Lower leg skin (tissue), 4 donors: ENCODE measurements around the gene OBI1. TPM values are rescaled to one million over a fixed set of nuclear protein-coding genes. Genes with fewer than 3 reads are reported as not detected.

ENCODE experiments used
- DNase-seq, 2 donors: peaks; one replicate each; pipeline ENCODE4 v3.0.0-alpha.2; 2019; ENCODE audit warnings: low spot score in 2 of 2
- H3K4me3 ChIP-seq: fragments of 200-600 bp; sonication (generic); 2 replicates; pipeline ENCODE4 v1.5.1; 2017; ENCODE audit warnings: mild to moderate bottlenecking, low read depth; ENCODE audit not compliant: poor library complexity, severe bottlenecking
- CTCF ChIP-seq, 3 donors: fragments of 450-650 bp; IDR thresholded peaks; one replicate each; pipeline ENCODE4 v1.5.1; 2016; ENCODE audit warnings: antibody characterized with exemption in 3 of 3, mild to moderate bottlenecking in 3 of 3, moderate library complexity in 2 of 3
- POLR2A ChIP-seq, 2 donors: fragments of 450-650 bp; IDR thresholded peaks; one replicate each; pipeline ENCODE4 v1.6.1; 2016 to 2017; ENCODE audit warnings: antibody characterized with exemption in 2 of 2, mild to moderate bottlenecking in 1 of 2, moderate library complexity in 1 of 2
- WGBS, 2 donors: methylation state at CpG; one replicate each; pipeline ENCODE4 v1.1.5; 2018; 5-methylcytosine and 5-hydroxymethylcytosine counted together
- intact Hi-C: fragments of 100-400 bp; cut with DNase I; formaldehyde crosslinking; loops from one replicate; pipeline ENCODE4 v1.15.0; 2023; ENCODE audit warnings: low total_unique reads
- total RNA-seq, 4 donors: library from RNA; depleted of rRNA; stranded (reverse); fragments of >200 nt; gene quantifications; one replicate each; pipeline ENCODE4 v1.1.0, GENCODE V29; 2016

The OBI1 gene
- total RNA-seq, 4 donors from 2014 or later, result 6.1 to 10.7 (median 8.7) TPM

- WGBS, 2 donors, result 96 to 100% methylated on average over 1 of the region's 1 CpG
- intact Hi-C loops, result no loop called here
- H3K4me3 ChIP-seq, result no peak overlapping the region
- DNase-seq, result no peak
- no peak for TF ChIP-seq CTCF (IDR thresholded peaks at IDR 0.05)
- no peak for TF ChIP-seq POLR2A (IDR thresholded peaks at IDR 0.05)
These were observed 40.5 kb downstream of the OBI1 start for GRCh38 chr13:78618411-78618810.

DNA sequence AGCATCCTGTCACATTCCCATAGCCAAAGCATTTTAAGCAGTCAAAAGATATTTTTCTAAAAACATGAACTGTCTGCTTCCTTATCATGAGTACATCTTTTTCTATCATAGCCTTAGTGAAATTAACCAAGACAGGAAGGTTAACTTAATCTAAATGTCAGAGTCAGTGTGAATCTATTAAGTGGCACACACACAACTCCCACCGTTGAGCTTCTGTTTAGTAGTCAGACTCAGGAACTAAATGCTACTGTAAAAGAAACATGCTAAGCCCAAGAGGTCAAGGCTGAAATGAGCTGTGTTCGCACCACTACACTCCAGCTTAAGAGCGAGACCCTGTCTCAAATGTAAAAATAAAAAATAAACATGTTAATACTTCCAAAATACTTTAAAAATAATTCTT is 47.9 kb downstream of the OBI1 start:
- TF ChIP-seq CTCF (IDR thresholded peaks at IDR 0.05) (no peak), POLR2A (IDR thresholded peaks at IDR 0.05) (no peak)
- intact Hi-C loops, result no loop called here
- DNase-seq, result no peak
- no peak overlapping the region for H3K4me3 ChIP-seq
- 62 to 65% methylated on average over 3 of the region's 3 CpGs for WGBS, 2 donors

GRCh38 chr13:78610381-78610883 is 48.5 kb downstream of the OBI1 start:
- no peak for TF ChIP-seq POLR2A (IDR thresholded peaks at IDR 0.05)
- TF ChIP-seq CTCF (IDR thresholded peaks at IDR 0.05), result no peak

GRCh38 chr13:78609464-78610205 is 49.3 kb downstream of the OBI1 start:
- 17 to 24% methylated on average over 25 to 33 of the region's 33 CpGs for WGBS, 2 donors
- peak overlapping the region; percentile 53 for H3K4me3 ChIP-seq
- intact Hi-C loops, result no loop called here
- DNase-seq, result no peak
- TF ChIP-seq CTCF (IDR thresholded peaks at IDR 0.05) (no peak), POLR2A (IDR thresholded peaks at IDR 0.05) (no peak)

More at GRCh38 chr13:78610381-78610883, 48.5 kb downstream of the OBI1 start:
- H3K4me3 ChIP-seq, result no peak overlapping the region
- WGBS, 2 donors, result 39 to 48% methylated on average over 4 of the region's 4 CpGs
- intact Hi-C loops, result no loop called here
- no peak for DNase-seq

DNA sequence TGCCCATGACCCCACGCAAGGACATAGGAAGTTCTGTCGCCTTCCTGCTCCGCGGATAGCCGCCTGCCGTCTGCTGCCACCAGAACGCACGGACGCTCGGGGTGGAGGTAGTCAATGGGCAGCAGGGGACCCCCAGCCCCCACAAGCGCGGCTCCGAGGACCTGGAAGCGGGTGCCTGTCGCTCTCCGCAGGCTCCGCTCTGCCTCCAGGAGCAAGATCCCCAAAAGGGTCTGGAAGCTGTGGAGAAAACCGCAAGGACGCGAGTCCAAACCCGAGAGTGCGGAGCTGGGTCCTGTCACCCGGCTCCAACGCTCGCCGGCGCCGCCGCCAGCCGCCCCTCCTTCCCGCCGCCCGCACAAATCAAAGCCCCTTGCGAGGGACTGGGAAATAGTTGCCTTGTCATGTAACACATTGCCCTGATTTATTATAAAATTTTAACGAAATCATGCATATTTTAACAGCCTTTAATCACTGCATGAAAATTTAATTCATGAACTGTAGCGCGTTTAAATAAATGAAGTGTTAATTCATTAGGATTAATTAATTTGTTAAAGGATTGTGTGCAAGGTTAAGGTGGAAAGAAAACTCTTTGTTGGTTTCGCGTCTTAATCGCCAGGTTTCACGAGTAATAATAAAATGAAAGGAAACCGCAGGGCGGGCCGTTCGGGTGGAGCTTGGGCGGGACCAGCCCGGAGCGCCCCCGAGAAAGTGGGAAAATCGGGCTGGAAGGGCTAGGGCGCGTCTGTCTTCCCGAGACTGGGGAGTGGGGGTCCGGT is 50.1 kb downstream of the OBI1 start:
- no peak for DNase-seq
- TF ChIP-seq CTCF (IDR thresholded peaks at IDR 0.05) (no peak), POLR2A (IDR thresholded peaks at IDR 0.05) (no peak)
- intact Hi-C loops, result no loop called here
- peak overlapping the region; percentile 53 for H3K4me3 ChIP-seq
- WGBS, 2 donors, result 1 to 2% methylated on average over 44 to 53 of the region's 54 CpGs
